Adrenal gland (tissue), 12 donors: ENCODE data around the gene HPRT1. TPM values are rescaled to one million over a fixed set of nuclear protein-coding genes. Genes with fewer than 3 reads are reported as not detected.

Experiments
- DNase-seq, 7 donors: peaks; one replicate each; pipeline ENCODE4 v3.0.0-alpha.2; 2019 to 2020
- H3K27ac ChIP-seq, 5 donors: fragments of 200-600 bp; sonication (generic) in 4 of 5; 1 replicate in 3 of 5; 2 replicates in 2 of 5; pipeline versions ENCODE4 v1.5.1 to v1.8.0; 2016 to 2020; ENCODE audit warnings: mild to moderate bottlenecking in 1 of 5
- H3K27me3 ChIP-seq: fragments of 200-600 bp; 2 replicates; pipeline ENCODE4 v1.8.0; 2021
- H3K36me3 ChIP-seq, 2 donors: fragments of 200-600 bp; replicated peaks in 1 of 2; 1 replicate in 1 of 2; 2 replicates in 1 of 2; pipeline versions ENCODE4 v1.5.1 to v1.8.0; 2018 to 2022
- H3K4me1 ChIP-seq, 2 donors: fragments of 200-600 bp; replicated peaks in 1 of 2; 1 replicate in 1 of 2; 2 replicates in 1 of 2; pipeline versions ENCODE4 v1.5.1 to v1.8.0; 2018 to 2021
- H3K4me3 ChIP-seq, 4 donors: fragments of 200-600 bp; sonication (generic) in 3 of 4; one replicate each; pipeline ENCODE4 v1.5.1; 2016 to 2018
- H3K9me3 ChIP-seq, 3 donors: fragments of 200-600 bp; sonication (generic) in 1 of 3; replicated peaks in 1 of 3; 1 replicate in 2 of 3; 2 replicates in 1 of 3; pipeline versions ENCODE4 v1.5.1 to v1.8.0; 2016 to 2021
- POLR2A ChIP-seq, 2 donors: fragments of 450-650 bp; IDR thresholded peaks; one replicate each; pipeline ENCODE4 v1.6.1; 2017; ENCODE audit warnings: antibody characterized with exemption in 2 of 2, mild to moderate bottlenecking in 2 of 2, moderate library complexity in 1 of 2
- WGBS, 4 donors: extraction: QIAGEN DNeasy Blood & Tissue Kit in 2 of 4; methylation state at CpG; one replicate each; pipeline versions ENCODE4 v1.1.5 to v1.1.7; 2013 to 2017; 5-methylcytosine and 5-hydroxymethylcytosine counted together
- intact Hi-C, 2 donors: fragments of 100-400 bp; cut with DNase I; formaldehyde crosslinking; loops; one replicate each; pipeline versions ENCODE4 v1.14.1 to v1.15.0; 2022 to 2023
- polyA plus RNA-seq, 3 donors: library from polyadenylated mRNA; stranded (reverse); fragments of 200-250 nt in 2 of 3; fragments of 350-450 nt in 1 of 3; fragmentation: Illumina TruSeq in 1 of 3; extraction: RNeasy Lipid Tissue Mini Kit (QIAGEN cat#74804) in 1 of 3; gene quantifications; one replicate each; pipeline ENCODE4 v1.2.3, GENCODE V29; 2013 to 2014
- total RNA-seq, 9 donors: library from RNA; depleted of rRNA in 4 of 9; stranded (reverse); fragments of >200 nt in 4 of 9; fragments of 120-200 nt in 1 of 9; fragmentation: NEBNext Ultra II Directional in 1 of 9; extraction: Animal tissue kit (Norgen Biotek cat#: 25700) in 1 of 9; gene quantifications; one replicate each; pipeline versions ENCODE4 v1.1.0 to v1.2.4, GENCODE V29; 2013 to 2023
- TF ChIP-seq, protein P1 (sequence below), 6 experiments: fragments of 450-650 bp in 4 of 6; fragments of 200-600 bp in 2 of 6; sonication (generic) in 1 of 6; IDR thresholded peaks; 1 replicate in 5 of 6; 2 replicates in 1 of 6; pipeline versions ENCODE4 v1.5.1 to v1.8.0; 2016 to 2021; ENCODE audit warnings: antibody characterized with exemption in 6 of 6, mild to moderate bottlenecking in 2 of 6, moderate library complexity in 1 of 6
- donor health status: healthy with polysubstance abuse.
- donor health status: Bipolar disorder and iron deficiency.
- donor health status: DM: yes; HTN: yes; CAD: no.
- donor health status: DM: no; HTN: no; CAD: no.
- donor health status: DM: no; HTN: no; CAD: no.
- donor health status: DM: yes; HTN: yes; CAD: no.

HPRT1 gene
- total and polyA plus RNA-seq, 12 donors: 5.5 to 66.0 (median 26.8) TPM

DNA sequence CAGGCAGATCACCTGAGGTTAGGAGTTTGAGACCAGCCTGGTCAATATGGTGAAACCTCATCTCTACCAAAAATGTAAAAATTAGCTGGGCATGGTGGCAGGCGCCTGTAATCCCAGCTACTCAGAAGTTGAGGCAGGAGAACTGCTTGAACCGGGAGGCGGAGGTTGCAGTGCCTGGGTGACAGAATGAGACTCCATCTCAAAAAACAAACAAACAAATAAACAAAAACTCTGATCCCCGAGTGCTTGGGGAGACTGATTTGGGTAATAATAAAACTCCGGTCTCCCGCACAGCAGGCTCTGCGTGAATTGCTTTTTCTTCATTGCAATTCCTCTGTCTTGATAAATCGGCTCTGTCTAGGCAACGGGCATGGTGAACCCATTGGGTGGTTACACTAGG is 73.4 kb downstream of the HPRT1 start:
- no peak overlapping the region for H3K4me3 ChIP-seq
- H3K27me3 ChIP-seq: no peaks in the 10 kb centered on the region
- WGBS, 4 donors: 75 to 91% (median 83%) methylated on average over 8 to 9 of the region's 9 CpGs

DNA sequence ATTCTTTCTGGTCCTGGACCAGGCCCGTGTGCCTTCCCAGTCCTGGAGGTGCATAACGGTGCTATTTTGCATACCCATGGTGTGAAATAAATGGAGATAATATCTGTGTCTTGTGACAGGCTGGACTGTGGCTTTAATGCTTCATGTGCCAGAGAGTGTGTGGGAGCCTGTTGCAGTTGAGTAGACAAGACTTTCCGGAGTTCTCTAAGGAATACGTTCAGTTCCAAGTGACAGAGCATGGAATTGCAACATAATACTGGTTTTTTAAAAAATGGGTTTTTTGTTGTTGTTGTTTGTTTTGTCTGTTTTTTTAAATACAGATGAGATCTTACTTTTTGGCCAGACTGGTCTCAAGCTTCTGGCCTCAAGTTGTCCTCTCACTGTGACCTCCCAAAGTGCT is 74.0 kb downstream of the HPRT1 start:
- Histone ChIP-seq H3K4me3 (no peak overlapping the region), H3K4me1 (no peaks in the 10 kb centered on the region), H3K36me3 (no peaks in the 10 kb centered on the region), H3K27ac (no peak overlapping the region), H3K27me3 (no peaks in the 10 kb centered on the region), H3K9me3 (no peaks in the 10 kb centered on the region)
- no peak for DNase-seq
- no peak for TF ChIP-seq POLR2A (IDR thresholded peaks at IDR 0.05)
- TF ChIP-seq, protein P1, sequence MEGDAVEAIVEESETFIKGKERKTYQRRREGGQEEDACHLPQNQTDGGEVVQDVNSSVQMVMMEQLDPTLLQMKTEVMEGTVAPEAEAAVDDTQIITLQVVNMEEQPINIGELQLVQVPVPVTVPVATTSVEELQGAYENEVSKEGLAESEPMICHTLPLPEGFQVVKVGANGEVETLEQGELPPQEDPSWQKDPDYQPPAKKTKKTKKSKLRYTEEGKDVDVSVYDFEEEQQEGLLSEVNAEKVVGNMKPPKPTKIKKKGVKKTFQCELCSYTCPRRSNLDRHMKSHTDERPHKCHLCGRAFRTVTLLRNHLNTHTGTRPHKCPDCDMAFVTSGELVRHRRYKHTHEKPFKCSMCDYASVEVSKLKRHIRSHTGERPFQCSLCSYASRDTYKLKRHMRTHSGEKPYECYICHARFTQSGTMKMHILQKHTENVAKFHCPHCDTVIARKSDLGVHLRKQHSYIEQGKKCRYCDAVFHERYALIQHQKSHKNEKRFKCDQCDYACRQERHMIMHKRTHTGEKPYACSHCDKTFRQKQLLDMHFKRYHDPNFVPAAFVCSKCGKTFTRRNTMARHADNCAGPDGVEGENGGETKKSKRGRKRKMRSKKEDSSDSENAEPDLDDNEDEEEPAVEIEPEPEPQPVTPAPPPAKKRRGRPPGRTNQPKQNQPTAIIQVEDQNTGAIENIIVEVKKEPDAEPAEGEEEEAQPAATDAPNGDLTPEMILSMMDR (IDR thresholded peaks at IDR 0.05): no peak
- 65 to 71% (median 70%) methylated on average over 4 of the region's 4 CpGs for WGBS, 4 donors
- intact Hi-C loops: no loop called here

More for the DNA sequence above, 73.4 kb downstream of the HPRT1 start:
- TF ChIP-seq, protein P1 (IDR thresholded peaks at IDR 0.05): no peak
- TF ChIP-seq POLR2A (IDR thresholded peaks at IDR 0.05): no peak
- no peak overlapping the region for H3K27ac ChIP-seq
- DNase-seq: no peak
- no peaks in the 10 kb centered on the region for H3K36me3 ChIP-seq
- intact Hi-C loops: no loop called here
- no peaks in the 10 kb centered on the region for H3K9me3 ChIP-seq
- H3K4me1 ChIP-seq: no peaks in the 10 kb centered on the region

DNA sequence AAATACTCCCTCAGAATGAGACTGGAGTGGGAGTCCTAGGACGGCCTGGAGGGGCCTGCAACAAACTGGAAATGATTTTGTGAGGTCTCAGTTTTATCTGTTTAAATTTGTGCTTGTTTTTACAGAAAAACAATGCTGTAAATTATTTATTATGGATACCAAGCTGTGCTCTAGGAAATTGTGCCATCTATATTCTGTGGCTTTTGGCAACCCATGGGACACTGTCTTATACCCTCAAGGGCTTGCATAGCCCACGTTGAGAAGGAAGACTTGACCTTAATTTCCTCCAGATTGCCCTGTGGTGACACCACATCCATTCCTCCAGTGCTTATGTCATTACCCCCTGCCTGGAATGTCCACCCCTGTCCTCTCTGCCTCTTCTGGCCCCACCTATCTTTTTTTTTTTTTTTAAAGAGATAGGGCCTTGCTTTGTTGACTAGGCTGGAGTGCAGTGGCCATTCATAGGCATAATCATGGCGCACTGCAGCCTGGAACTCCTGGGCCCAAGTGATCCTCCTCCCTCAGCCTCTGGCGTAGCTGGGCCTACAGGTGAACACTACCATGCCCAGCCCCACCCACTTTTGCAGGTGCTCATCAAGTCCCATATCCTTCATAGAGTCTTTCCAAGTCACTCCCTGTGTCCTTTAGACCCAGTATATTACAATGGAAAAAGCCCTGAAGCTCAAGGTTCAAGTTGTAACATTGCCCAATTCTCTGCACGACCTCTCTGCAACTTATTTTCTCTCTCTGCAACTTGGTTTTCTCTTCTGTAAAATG is 77.4 kb downstream of the HPRT1 start:
- no peaks in the 10 kb centered on the region for H3K9me3 ChIP-seq
- TF ChIP-seq POLR2A (IDR thresholded peaks at IDR 0.05): no peak
- H3K36me3 ChIP-seq: no peaks in the 10 kb centered on the region
- intact Hi-C loops: no loop called here
- peak overlapping the region in 2 of 5 donors; percentile 6 to 67 for H3K27ac ChIP-seq
- no peaks in the 10 kb centered on the region for H3K4me1 ChIP-seq
- peak in 2 of 7 donors; percentile 26 to 31 for DNase-seq
- H3K4me3 ChIP-seq: no peak overlapping the region
- no peaks in the 10 kb centered on the region for H3K27me3 ChIP-seq
- WGBS, 4 donors: 49 to 59% (median 54%) methylated on average over 5 of the region's 5 CpGs

DNA sequence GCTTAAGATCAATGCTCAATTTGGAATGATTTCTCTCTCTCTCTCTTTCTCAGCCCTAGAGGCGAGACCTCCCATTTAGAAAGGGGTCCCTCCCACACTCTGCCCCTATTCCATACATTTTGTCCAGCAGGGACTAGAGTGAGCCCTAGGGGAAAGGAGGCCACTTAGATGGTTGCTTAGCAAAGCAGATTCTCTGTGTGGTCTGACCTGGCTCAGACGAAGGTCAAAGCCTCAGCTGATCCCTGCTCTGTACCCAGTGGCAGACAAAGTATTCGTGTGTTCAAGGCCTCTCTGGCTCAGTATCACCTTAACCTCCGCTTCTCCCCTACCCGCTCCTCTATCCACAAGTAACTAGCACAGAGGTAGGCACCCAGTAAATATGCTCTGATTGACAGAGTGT is 78.4 kb downstream of the HPRT1 start:
- 29 to 55% (median 48%) methylated on average over 4 to 5 of the region's 5 CpGs for WGBS, 4 donors
- peaks cover 5% of the 10 kb centered on the region for H3K27me3 ChIP-seq
- H3K27ac ChIP-seq: peak overlapping the region in 1 of 5 donors; percentile 52
- peaks cover 0 to 7% of the 10 kb centered on the region in 2 donors for H3K4me1 ChIP-seq
- no peak for TF ChIP-seq POLR2A (IDR thresholded peaks at IDR 0.05)
- TF ChIP-seq, protein P1 (IDR thresholded peaks at IDR 0.05): no peak
- DNase-seq: no peak
- no peaks in the 10 kb centered on the region for H3K36me3 ChIP-seq
- no peaks in the 10 kb centered on the region for H3K9me3 ChIP-seq
- no peak overlapping the region for H3K4me3 ChIP-seq
- intact Hi-C loops: no loop called here

DNA sequence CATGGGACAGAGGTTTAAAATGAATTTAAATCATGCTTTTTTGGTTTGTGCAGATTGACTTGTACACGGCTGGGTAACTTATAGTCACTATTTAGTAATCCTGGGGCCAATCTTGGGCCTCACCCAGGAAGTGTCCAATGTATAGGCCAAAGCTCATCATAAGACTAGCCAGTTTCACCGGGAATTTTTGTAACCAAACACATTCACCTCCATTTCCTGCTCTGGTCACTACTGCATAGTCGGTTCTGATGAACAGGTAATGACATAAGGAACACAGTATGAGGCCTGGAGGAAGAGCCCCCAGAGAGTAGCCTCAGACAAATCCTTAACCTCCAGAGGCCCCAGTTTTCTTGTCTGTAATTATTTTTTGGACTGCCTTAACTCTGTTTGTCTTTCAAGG is 81.9 kb downstream of the HPRT1 start:
- H3K27me3 ChIP-seq: peaks cover 31% of the 10 kb centered on the region
- no peak overlapping the region for H3K4me3 ChIP-seq
- no peaks in the 10 kb centered on the region for H3K36me3 ChIP-seq
- no peak overlapping the region for H3K27ac ChIP-seq
- WGBS, 4 donors: 55 to 66% (median 56%) methylated on average over 3 of the region's 3 CpGs
- intact Hi-C loops: no loop called here
- H3K4me1 ChIP-seq: peaks cover 3 to 11% of the 10 kb centered on the region in 2 donors
- H3K9me3 ChIP-seq: no peaks in the 10 kb centered on the region
- no peak for DNase-seq
- TF ChIP-seq, protein P1 (IDR thresholded peaks at IDR 0.05): no peak
- TF ChIP-seq POLR2A (IDR thresholded peaks at IDR 0.05): no peak
